K562 (cell line): Measurements from ENCODE around the gene USP4. TPM values are rescaled to one million over a fixed set of nuclear protein-coding genes. Genes with fewer than 3 reads are reported as not detected.

ENCODE experiments used
- DDX20 ChIP-seq: fragments of 450-650 bp; IDR thresholded peaks from 2 replicates; pipeline ENCODE4 v1.6.1; 2016; ENCODE audit warnings: missing genetic modification characterization, low read depth, mild to moderate bottlenecking, missing compliant biosample characterization, moderate library complexity
- HDAC1 ChIP-seq, 2 experiments: fragments of 450-650 bp; IDR thresholded peaks; 2 replicates each; pipeline ENCODE4 v1.6.1; 2016 to 2017; ENCODE audit warnings: inconsistent platforms in 1 of 2, mild to moderate bottlenecking in 1 of 2, moderate library complexity in 1 of 2
- HES1 ChIP-seq: fragments of 450-650 bp; IDR thresholded peaks from 2 replicates; pipeline ENCODE4 v1.6.1; 2016; ENCODE audit warnings: low read depth, mild to moderate bottlenecking, moderate library complexity
- HLTF ChIP-seq: fragments of 450-650 bp; IDR thresholded peaks from 2 replicates; pipeline ENCODE4 v1.6.1; 2016
- KDM5B ChIP-seq: fragments of 200-600 bp; sonication (generic); IDR thresholded peaks from 2 replicates; pipeline ENCODE4 v1.6.1; 2012; ENCODE audit warnings: low read depth, mild to moderate bottlenecking, moderate library complexity, low read length, control low read depth, inconsistent platforms; ENCODE audit not compliant: insufficient replicate concordance
- KLF16 ChIP-seq: IDR thresholded peaks from 2 replicates; pipeline ENCODE4 v1.6.1; 2016; ENCODE audit warnings: antibody characterized with exemption
- MNT ChIP-seq, 2 experiments: fragments of 450-650 bp; conservative IDR thresholded peaks; 2 replicates each; pipeline ENCODE4 v1.6.1; 2017; ENCODE audit warnings: mild to moderate bottlenecking in 2 of 2, moderate library complexity in 2 of 2
- RBFOX2 ChIP-seq: fragments of 200-400 bp; formaldehyde crosslinking; IDR thresholded peaks from 2 replicates; pipeline ENCODE4 v1.6.1; 2017; ENCODE audit warnings: low read depth, mild to moderate bottlenecking, low read length, moderate library complexity
- SMAD4 ChIP-seq: fragments of 250-450 bp; sonication (Bioruptor Pico); conservative IDR thresholded peaks from 2 replicates; pipeline ENCODE4 v1.8.0; 2021; ENCODE audit warnings: inconsistent platforms, mild to moderate bottlenecking, moderate library complexity
- SRSF7 ChIP-seq: fragments of 200-400 bp; formaldehyde crosslinking; optimal IDR thresholded peaks from 2 replicates; pipeline ENCODE3; 2017; ENCODE audit warnings: mild to moderate bottlenecking, low read depth, low read length
- THAP7 ChIP-seq: fragments of 250-450 bp; sonication (Bioruptor Pico); IDR thresholded peaks from 2 replicates; pipeline ENCODE4 v1.5.0; 2021
- U2AF2 ChIP-seq: fragments of 200-400 bp; formaldehyde crosslinking; optimal IDR thresholded peaks from 2 replicates; pipeline ENCODE3; 2017; ENCODE audit warnings: low read depth, mild to moderate bottlenecking, low read length
- ZFP1 ChIP-seq: fragments of 450-650 bp; formaldehyde crosslinking; IDR thresholded peaks from 2 replicates; pipeline ENCODE4 v1.4.0; 2020; ENCODE audit warnings: mild to moderate bottlenecking, mixed read lengths
- ZFP30 ChIP-seq: fragments of 250-450 bp; sonication (Bioruptor Pico); IDR thresholded peaks from 2 replicates; pipeline ENCODE4 v1.8.0; 2022; ENCODE audit warnings: moderate library complexity, mild to moderate bottlenecking, inconsistent platforms, borderline replicate concordance
- ZNF175 ChIP-seq: fragments of 200-800 bp; sonication (Bioruptor generic); IDR thresholded peaks from 2 replicates; pipeline ENCODE4 v1.6.1; 2016; ENCODE audit warnings: low read depth, mild to moderate bottlenecking, missing genetic modification characterization, missing compliant biosample characterization
- ZNF280B ChIP-seq: fragments of 250-450 bp; sonication (Bioruptor Pico); IDR thresholded peaks from 2 replicates; pipeline ENCODE4 v1.5.1; 2021; ENCODE audit warnings: mild to moderate bottlenecking
- ZNF3 ChIP-seq: fragments of 250-450 bp; sonication (Bioruptor Pico); IDR thresholded peaks from 2 replicates; pipeline ENCODE4 v1.5.0; 2021; ENCODE audit warnings: mild to moderate bottlenecking, moderate library complexity
- ZNF347 ChIP-seq: fragments of 450-650 bp; formaldehyde crosslinking; IDR thresholded peaks from 2 replicates; pipeline ENCODE4 v1.4.0; 2020; ENCODE audit warnings: low read depth, mild to moderate bottlenecking, moderate library complexity
- ZNF518B ChIP-seq: fragments of 250-450 bp; sonication (Bioruptor Pico); IDR thresholded peaks from 2 replicates; pipeline ENCODE4 v1.5.0; 2021; ENCODE audit warnings: mild to moderate bottlenecking, moderate library complexity
- polyA plus RNA-seq, 8 experiments: library from polyadenylated mRNA; depleted of rRNA in 4 of 8; stranded (reverse) in 5 of 8; unstranded in 3 of 8; fragments of >200 nt; fragmentation: Nextera tagmentation in 2 of 8; fragmentation: Illumina TruSeq in 1 of 8; extraction: Ambion mirVana in 2 of 8; extraction: Trizol in 1 of 8; gene quantifications; 2 replicates each; pipeline versions ENCODE4 v1.2.1 to v1.2.3, GENCODE V29; 2011 to 2014; ENCODE audit warnings: inconsistent platforms in 1 of 8, missing spikeins in 1 of 8
- total RNA-seq, 7 experiments: library from RNA; depleted of rRNA in 6 of 7; stranded (reverse); fragments of >200 nt in 6 of 7; fragmentation: Illumina TruSeq in 2 of 7; extraction: Trizol in 2 of 7; gene quantifications; 2 replicates each; pipeline versions ENCODE4 v1.2.1 to v1.2.3, GENCODE V29; 2011 to 2021; ENCODE audit warnings: low replicate concordance in 1 of 7

The USP4 gene
- total and polyA plus RNA-seq, 9 of the 15 experiments (the other 6 are each of a cell fraction or from before 2014, with no cell fraction given), result 11.8 to 40.4 (median 22.9) TPM

GRCh38 chr3:49339941-49340800 lies at the start of gene USP4 (continued):
- TF ChIP-seq ZNF175 (no peak), ZNF280B (CRISPR knock-in tag) (no peak), ZNF347 (no peak), HDAC1 (IDR thresholded peaks at IDR 0.05) (peak in 1 of 2 experiments; percentile 72; a peak in 1 of 4 replicates), SRSF7 (no peak), ZFP1 (CRISPR knock-in tag) (no peak), HES1 (0 out of 2 replicates have a peak, but pooled peaks have one; percentile 21), ZNF3 (CRISPR knock-in tag) (no peak), MNT (conservative IDR thresholded peaks at IDR 0.05) (peak; percentile 74 to 90), KLF16 (no peak; the same call in 1 of the 2 replicates), DDX20 (tag) (no peak), RBFOX2 (peak; percentile 97), KDM5B (peak; percentile 80), SMAD4 (peak; percentile 53), U2AF2 (no peak), THAP7 (no peak), ZFP30 (CRISPR knock-in tag) (no peak), HLTF (no peak), ZNF518B (CRISPR knock-in tag) (no peak)
